C4-2B (cell line): Measurements from ENCODE around the gene FOLR2.

Experiments
- ZFX ChIP-seq: fragments of 450-650 bp; IDR thresholded peaks from 2 replicates; pipeline ENCODE4 v1.6.1; 2017
- TF ChIP-seq, protein P1 (sequence below): fragments of 450-650 bp; conservative IDR thresholded peaks from 2 replicates; pipeline ENCODE4 v1.5.1; 2017; ENCODE audit warnings: mild to moderate bottlenecking

DNA sequence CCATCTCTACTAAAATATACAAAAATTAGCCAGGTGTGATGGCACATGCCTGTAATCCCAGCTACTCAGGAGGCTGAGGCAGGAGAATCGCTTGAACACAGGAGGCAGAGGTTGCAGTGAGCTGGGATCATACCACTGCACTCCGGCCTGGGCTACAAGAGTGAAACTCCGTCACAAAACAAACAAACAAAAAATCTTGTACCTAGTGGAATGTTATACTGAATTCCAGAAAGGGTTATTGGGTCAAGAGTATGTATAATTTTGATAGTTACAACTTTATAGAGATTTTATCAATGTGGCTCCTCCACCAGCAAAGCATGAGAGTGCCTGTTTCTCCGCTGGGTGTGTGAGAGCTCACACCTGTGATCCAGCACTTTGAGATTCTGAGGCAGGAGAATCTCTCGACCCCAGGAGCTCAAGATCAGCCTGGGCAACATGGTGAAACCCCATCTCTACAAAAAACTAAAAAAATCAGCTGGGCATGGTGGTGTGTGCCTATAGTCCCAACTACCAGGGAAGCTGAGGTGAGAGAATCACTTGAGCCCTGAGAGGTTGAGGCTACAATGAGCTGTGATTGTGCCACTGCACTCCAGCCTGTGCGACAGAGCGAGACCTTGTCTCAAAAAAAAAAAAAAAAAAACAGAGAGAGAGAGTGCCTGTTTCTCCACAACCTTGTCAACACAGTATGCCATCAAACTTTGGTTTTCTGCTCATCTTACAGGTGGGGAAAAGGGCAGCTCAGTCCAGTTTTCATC is 37.4 kb upstream of the FOLR2 start:
- TF ChIP-seq, protein P1, sequence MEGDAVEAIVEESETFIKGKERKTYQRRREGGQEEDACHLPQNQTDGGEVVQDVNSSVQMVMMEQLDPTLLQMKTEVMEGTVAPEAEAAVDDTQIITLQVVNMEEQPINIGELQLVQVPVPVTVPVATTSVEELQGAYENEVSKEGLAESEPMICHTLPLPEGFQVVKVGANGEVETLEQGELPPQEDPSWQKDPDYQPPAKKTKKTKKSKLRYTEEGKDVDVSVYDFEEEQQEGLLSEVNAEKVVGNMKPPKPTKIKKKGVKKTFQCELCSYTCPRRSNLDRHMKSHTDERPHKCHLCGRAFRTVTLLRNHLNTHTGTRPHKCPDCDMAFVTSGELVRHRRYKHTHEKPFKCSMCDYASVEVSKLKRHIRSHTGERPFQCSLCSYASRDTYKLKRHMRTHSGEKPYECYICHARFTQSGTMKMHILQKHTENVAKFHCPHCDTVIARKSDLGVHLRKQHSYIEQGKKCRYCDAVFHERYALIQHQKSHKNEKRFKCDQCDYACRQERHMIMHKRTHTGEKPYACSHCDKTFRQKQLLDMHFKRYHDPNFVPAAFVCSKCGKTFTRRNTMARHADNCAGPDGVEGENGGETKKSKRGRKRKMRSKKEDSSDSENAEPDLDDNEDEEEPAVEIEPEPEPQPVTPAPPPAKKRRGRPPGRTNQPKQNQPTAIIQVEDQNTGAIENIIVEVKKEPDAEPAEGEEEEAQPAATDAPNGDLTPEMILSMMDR, result no peak
- no peak for TF ChIP-seq ZFX
